Tibial nerve (tissue), 4 donors: ENCODE results near the gene ESPL1. TPM values are rescaled to one million over a fixed set of nuclear protein-coding genes. Genes with fewer than 3 reads are reported as not detected.

Experiments
- DNase-seq, 2 donors: peaks; one replicate each; pipeline ENCODE4 v3.0.0-alpha.2; 2019; ENCODE audit warnings: low spot score in 2 of 2
- H3K27ac ChIP-seq, 4 donors: fragments of 200-600 bp; sonication (generic) in 3 of 4; one replicate each; pipeline ENCODE4 v1.5.1; 2017 to 2019; ENCODE audit warnings: mild to moderate bottlenecking in 1 of 4
- H3K27me3 ChIP-seq, 2 donors: fragments of 200-600 bp; sonication (generic) in 1 of 2; one replicate each; pipeline versions ENCODE4 v1.5.1 to v1.6.0; 2017 to 2019
- H3K36me3 ChIP-seq, 3 donors: fragments of 200-600 bp; sonication (generic); one replicate each; pipeline ENCODE4 v1.5.1; 2018 to 2019
- H3K4me1 ChIP-seq, 4 donors: fragments of 200-600 bp; sonication (generic) in 3 of 4; one replicate each; pipeline ENCODE4 v1.5.1; 2017 to 2019
- H3K4me3 ChIP-seq, 4 donors: fragments of 200-600 bp; sonication (generic) in 3 of 4; one replicate each; pipeline ENCODE4 v1.5.1; 2017 to 2019; ENCODE audit warnings: mild to moderate bottlenecking in 1 of 4, moderate library complexity in 1 of 4
- H3K9me3 ChIP-seq, 4 donors: fragments of 200-600 bp; sonication (generic) in 3 of 4; one replicate each; pipeline ENCODE4 v1.5.1; 2017 to 2019
- EP300 ChIP-seq, 2 donors: sonication (generic); formaldehyde crosslinking; IDR thresholded peaks; one replicate each; pipeline ENCODE4 v1.6.1; 2017; ENCODE audit warnings: antibody characterized with exemption in 2 of 2, mild to moderate bottlenecking in 1 of 2
- POLR2A ChIP-seq, 2 donors: fragments of 450-650 bp; IDR thresholded peaks; one replicate each; pipeline ENCODE4 v1.6.1; 2017; ENCODE audit warnings: antibody characterized with exemption in 2 of 2, mild to moderate bottlenecking in 2 of 2, moderate library complexity in 2 of 2
- WGBS, 2 donors: methylation state at CpG; one replicate each; pipeline ENCODE4 v1.1.5; 2018; 5-methylcytosine and 5-hydroxymethylcytosine counted together
- total RNA-seq, 4 donors: library from RNA; depleted of rRNA; stranded (reverse); fragments of >200 nt; gene quantifications; one replicate each; pipeline ENCODE4 v1.1.0, GENCODE V29; 2016
- TF ChIP-seq, protein P1 (sequence below), 5 experiments: fragments of 200-600 bp in 3 of 5; fragments of 450-650 bp in 2 of 5; sonication (generic) in 3 of 5; IDR thresholded peaks; one replicate each; pipeline ENCODE4 v1.5.1; 2016 to 2019; ENCODE audit warnings: antibody characterized with exemption in 5 of 5, mild to moderate bottlenecking in 3 of 5, moderate library complexity in 2 of 5

Gene ESPL1
- total RNA-seq, 4 donors from 2014 or later = 2.2 to 8.7 (median 2.5) TPM; not detected in 1

DNA sequence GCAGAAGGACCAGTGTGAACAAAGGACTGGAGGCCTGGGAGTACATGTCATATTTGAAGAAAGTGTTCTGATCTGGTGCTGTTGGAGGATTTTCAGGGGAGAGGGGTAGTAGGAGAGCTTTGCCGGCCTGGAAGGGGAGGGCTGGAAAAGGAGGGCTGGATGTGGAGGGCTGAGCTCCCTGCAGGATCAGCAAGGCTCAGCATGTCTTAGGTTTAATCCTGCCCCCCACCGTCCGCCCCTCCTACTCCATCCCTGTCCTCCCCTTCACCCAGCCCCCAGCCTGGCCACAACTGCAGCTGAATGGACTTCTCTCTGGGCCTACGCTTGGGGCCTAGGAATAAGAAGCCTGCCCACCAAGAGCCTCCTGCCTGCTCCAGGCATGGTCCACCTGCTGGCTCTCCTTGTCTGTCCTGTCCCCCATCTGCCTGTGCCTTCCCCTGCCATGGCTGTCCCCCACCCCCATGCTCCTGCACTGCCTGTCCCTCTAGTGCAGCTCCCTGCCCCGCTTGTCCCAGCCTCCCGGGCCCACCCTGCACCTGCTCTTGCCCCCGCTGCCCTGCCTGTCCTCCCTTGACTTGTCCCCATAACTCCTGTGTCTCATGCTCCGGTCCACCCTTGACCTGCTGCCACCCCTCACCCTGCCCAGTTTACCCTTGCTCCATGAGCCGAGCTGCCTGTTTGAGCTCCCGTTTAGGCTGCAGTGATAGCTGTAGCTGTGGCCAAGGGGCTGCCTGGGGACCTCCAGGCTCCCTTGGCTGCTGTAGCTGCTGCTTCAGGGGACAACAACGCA is 26.3 kb upstream of the ESPL1 start:
- no peak for TF ChIP-seq POLR2A (IDR thresholded peaks at IDR 0.05)
- no peak for TF ChIP-seq EP300 (IDR thresholded peaks at IDR 0.05)
- TF ChIP-seq, protein P1, sequence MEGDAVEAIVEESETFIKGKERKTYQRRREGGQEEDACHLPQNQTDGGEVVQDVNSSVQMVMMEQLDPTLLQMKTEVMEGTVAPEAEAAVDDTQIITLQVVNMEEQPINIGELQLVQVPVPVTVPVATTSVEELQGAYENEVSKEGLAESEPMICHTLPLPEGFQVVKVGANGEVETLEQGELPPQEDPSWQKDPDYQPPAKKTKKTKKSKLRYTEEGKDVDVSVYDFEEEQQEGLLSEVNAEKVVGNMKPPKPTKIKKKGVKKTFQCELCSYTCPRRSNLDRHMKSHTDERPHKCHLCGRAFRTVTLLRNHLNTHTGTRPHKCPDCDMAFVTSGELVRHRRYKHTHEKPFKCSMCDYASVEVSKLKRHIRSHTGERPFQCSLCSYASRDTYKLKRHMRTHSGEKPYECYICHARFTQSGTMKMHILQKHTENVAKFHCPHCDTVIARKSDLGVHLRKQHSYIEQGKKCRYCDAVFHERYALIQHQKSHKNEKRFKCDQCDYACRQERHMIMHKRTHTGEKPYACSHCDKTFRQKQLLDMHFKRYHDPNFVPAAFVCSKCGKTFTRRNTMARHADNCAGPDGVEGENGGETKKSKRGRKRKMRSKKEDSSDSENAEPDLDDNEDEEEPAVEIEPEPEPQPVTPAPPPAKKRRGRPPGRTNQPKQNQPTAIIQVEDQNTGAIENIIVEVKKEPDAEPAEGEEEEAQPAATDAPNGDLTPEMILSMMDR (IDR thresholded peaks at IDR 0.05) = no peak
- Histone ChIP-seq H3K27me3 (peaks cover 0 to 8% of the 10 kb centered on the region in 2 donors), H3K4me1 (peaks cover 0 to 3% (median 0%) of the 10 kb centered on the region in 4 donors), H3K27ac (no peak overlapping the region), H3K4me3 (no peak overlapping the region), H3K36me3 (no peaks in the 10 kb centered on the region), H3K9me3 (no peaks in the 10 kb centered on the region)
- DNase-seq = no peak
- WGBS, 2 donors = 62 to 65% methylated on average over 11 of the region's 11 CpGs

DNA sequence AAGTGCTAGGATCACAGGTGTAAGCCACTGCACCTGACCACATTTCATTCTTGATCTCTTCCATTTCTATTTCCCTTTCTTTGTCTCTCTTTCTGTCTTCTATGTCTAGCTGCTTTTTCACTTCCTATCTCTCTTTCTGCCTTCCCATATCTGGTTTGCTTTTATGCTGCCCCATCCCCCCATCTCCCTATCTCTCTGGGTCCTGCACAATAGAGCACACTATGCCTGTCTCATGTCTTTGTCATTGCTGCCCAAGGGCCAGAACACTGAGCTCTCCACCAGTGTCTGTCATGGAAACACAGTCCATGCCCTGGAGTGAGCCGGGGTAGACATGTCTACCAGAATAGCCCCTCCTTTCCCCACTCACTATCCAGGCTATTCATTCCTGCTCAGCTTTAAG is 23.8 kb upstream of the ESPL1 start:
- H3K27me3 ChIP-seq = peaks cover 0 to 8% of the 10 kb centered on the region in 2 donors
- no peak overlapping the region for H3K4me3 ChIP-seq
- no peaks in the 10 kb centered on the region for H3K36me3 ChIP-seq
- H3K4me1 ChIP-seq = peaks cover 0 to 3% (median 0%) of the 10 kb centered on the region in 4 donors
- WGBS, 2 donors = 36 to 42% methylated on average over 1 of the region's 1 CpG
- TF ChIP-seq POLR2A (IDR thresholded peaks at IDR 0.05) (no peak), EP300 (IDR thresholded peaks at IDR 0.05) (no peak)
- TF ChIP-seq, protein P1 (IDR thresholded peaks at IDR 0.05) = no peak
- H3K9me3 ChIP-seq = no peaks in the 10 kb centered on the region
- no peak for DNase-seq
- peak overlapping the region in 3 of 4 donors; percentile 26 to 73 (median 49) for H3K27ac ChIP-seq

DNA sequence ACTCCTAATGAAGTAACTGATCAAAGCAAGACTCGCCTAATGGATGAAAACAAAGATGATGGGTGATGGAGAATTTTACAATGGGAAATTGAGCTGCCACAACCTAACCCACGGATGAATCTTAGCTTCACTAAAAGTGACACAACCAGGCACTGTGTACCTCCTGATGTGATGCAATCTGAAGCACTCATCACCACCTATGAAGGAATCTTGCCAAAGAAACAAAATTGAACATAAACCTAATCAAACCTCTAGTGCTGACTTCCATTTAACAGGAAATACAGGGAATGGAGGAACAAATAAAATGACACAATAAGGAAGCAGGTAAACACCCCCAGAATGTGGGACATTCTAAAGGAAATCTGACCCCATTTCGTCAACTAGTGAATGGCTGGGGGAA is 22.8 kb upstream of the ESPL1 start:
- no peak overlapping the region for H3K4me3 ChIP-seq
- H3K36me3 ChIP-seq = no peaks in the 10 kb centered on the region
- WGBS, 2 donors = 83% methylated on average over 3 of the region's 3 CpGs
- peaks cover 0 to 8% of the 10 kb centered on the region in 2 donors for H3K27me3 ChIP-seq
- peaks cover 0 to 3% (median 0%) of the 10 kb centered on the region in 4 donors for H3K4me1 ChIP-seq
- no peak overlapping the region for H3K27ac ChIP-seq
- no peak for DNase-seq
- TF ChIP-seq EP300 (IDR thresholded peaks at IDR 0.05) = no peak
- TF ChIP-seq, protein P1 (IDR thresholded peaks at IDR 0.05) = no peak
- no peak for TF ChIP-seq POLR2A (IDR thresholded peaks at IDR 0.05)
- no peaks in the 10 kb centered on the region for H3K9me3 ChIP-seq

DNA sequence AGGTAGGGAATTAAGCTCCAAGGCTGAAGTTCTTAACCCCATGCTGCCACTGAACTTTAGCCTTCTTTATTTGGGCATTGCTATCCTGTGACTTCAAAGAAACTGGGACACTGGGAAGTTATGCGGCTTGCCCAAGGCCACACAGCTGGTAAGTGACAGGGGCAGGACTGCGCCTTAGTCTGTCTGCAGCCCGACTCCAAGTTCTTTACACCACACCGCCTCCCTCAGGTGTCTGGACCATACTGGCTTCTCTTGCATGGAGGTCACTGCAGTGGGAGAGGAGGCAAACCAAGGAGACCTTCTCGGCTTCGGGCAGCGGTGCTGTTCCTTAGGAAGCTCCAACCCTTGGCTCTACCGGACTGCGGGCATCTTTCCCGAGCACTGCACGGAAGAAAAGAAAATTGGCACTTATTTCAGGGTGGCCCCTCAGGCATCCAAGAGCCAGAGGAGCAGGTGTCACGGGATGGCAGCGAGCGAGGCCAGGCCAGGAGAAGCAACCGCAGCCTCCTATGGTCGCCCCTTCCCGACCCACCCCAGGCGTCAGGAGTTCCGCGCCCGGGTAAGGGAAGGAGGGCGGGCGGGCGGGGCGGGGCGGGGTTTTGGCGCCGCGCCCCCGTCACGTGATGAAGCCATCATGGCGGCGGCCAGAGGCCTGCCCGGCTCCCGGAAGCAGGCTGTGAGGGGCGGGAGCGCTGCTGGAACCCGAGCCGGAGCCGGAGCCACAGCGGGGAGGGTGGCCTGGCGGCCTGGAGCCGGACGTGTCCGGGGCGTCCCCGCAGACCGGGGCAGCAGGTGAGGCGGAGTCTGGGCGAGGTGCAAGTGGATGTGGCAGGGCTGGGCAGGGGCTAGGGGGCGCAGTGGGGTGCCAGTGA is 16.4 kb upstream of the ESPL1 start:
- peak; percentile 34 to 73 for TF ChIP-seq POLR2A (IDR thresholded peaks at IDR 0.05)
- peak in 1 of 2 donors; percentile 89 for TF ChIP-seq EP300 (IDR thresholded peaks at IDR 0.05)
- TF ChIP-seq, protein P1 (IDR thresholded peaks at IDR 0.05) = peak; percentile 8 to 58 (median 31)
- Histone ChIP-seq H3K27ac (peak overlapping the region; percentile 81 to 92 (median 87)), H3K9me3 (no peaks in the 10 kb centered on the region), H3K36me3 (peaks cover 0 to 35% (median 0%) of the 10 kb centered on the region in 3 donors), H3K4me1 (peaks cover 0 to 30% (median 19%) of the 10 kb centered on the region in 4 donors), H3K4me3 (peak overlapping the region; percentile 68 to 92 (median 76)), H3K27me3 (no peaks in the 10 kb centered on the region)
- peak; percentile 46 to 65 for DNase-seq
- WGBS, 2 donors = 0 to 1% methylated on average over 34 of the region's 51 CpGs
